Endothelial cell of umbilical vein (primary cell): ENCODE data around the gene PHAF1. TPM values are rescaled to one million over a fixed set of nuclear protein-coding genes. Genes with fewer than 3 reads are reported as not detected.

Source experiments
- BruUV-seq: library from RNA; stranded (reverse); fragments of 400-500 nt; replicated peaks from 2 replicates; lab custom pipeline; 2021; lab: Mats Ljungman, UMichigan
- CTCF ChIA-PET: fragments of 300-600, 350-600 bp; sonication (Branson Sonifier 250); formaldehyde crosslinking; loops from one replicate; lab custom pipeline; 2021; ENCODE audit warnings: antibody characterized with exemption, inconsistent platforms; lab: Charles Lee
- POLR2A ChIA-PET: fragments of 300-600, 350-600 bp; sonication (Branson Sonifier 250); formaldehyde crosslinking; loops from one replicate; lab custom pipeline; 2021; ENCODE audit warnings: antibody characterized with exemption, inconsistent platforms; lab: Charles Lee
- DNase-seq: peaks from one replicate; pipeline ENCODE4 v3.0.0-alpha.2; 2011; ENCODE audit warnings: low read depth, low spot score
- FAIRE-seq: peaks from 2 replicates; lab custom pipeline; 2011; peaks lifted over from hg19 to GRCh38; lab: Jason Lieb, UNC
- H2AFZ ChIP-seq: 2 replicates; pipeline ENCODE4 v1.6.0; 2012; ENCODE audit warnings: low read depth, low read length, control low read depth, inconsistent platforms
- H3K27ac ChIP-seq: 2 replicates; pipeline ENCODE4 v1.5.1; 2011; ENCODE audit warnings: low read depth, mild to moderate bottlenecking, control low read depth, low read length, moderate library complexity; ENCODE audit not compliant: insufficient read depth
- H3K27me3 ChIP-seq, 2 experiments: 2 replicates each; pipeline versions ENCODE4 v1.6.0 to v1.6.1; 2011; ENCODE audit warnings: low read length in 2 of 2, mixed read lengths in 1 of 2; ENCODE audit not compliant: control insufficient read depth in 2 of 2, insufficient read depth in 2 of 2
- H3K36me3 ChIP-seq, 2 experiments: 2 replicates in 1 of 2; 3 replicates in 1 of 2; pipeline ENCODE4 v1.5.1; 2011; ENCODE audit warnings: low read length in 2 of 2, mild to moderate bottlenecking in 1 of 2, moderate library complexity in 1 of 2; ENCODE audit not compliant: control insufficient read depth in 2 of 2, insufficient read depth in 2 of 2; ENCODE audit errors: extremely low read depth in 1 of 2
- H3K4me1 ChIP-seq: 3 replicates; pipeline ENCODE4 v1.5.1; 2011; ENCODE audit warnings: mild to moderate bottlenecking, low read length; ENCODE audit not compliant: control insufficient read depth, insufficient read depth; ENCODE audit errors: extremely low read depth
- H3K4me2 ChIP-seq: 2 replicates; pipeline ENCODE4 v1.6.1; 2011; ENCODE audit warnings: low read length, control low read depth, mixed read lengths; ENCODE audit not compliant: insufficient read depth
- H3K4me3 ChIP-seq, 3 experiments: fragments of 200-600 bp in 1 of 3; sonication (generic), shearing (Covaris generic) in 1 of 3; replicated peaks in 1 of 3; 2 replicates each; pipeline ENCODE4 v1.5.1; 2011 to 2016; ENCODE audit warnings: control low read depth in 3 of 3, low read length in 3 of 3, mild to moderate bottlenecking in 2 of 3, inconsistent platforms in 1 of 3, low read depth in 1 of 3, moderate library complexity in 1 of 3; ENCODE audit not compliant: insufficient read depth in 1 of 3
- H3K79me2 ChIP-seq: 2 replicates; pipeline ENCODE4 v1.6.0; 2012; ENCODE audit warnings: low read length, inconsistent platforms; ENCODE audit not compliant: control insufficient read depth, insufficient read depth
- H3K9ac ChIP-seq: replicated peaks from 2 replicates; pipeline ENCODE3; 2011; ENCODE audit warnings: low read length, control low read depth; ENCODE audit not compliant: insufficient read depth; ENCODE audit errors: extremely low read depth
- H3K9me1 ChIP-seq: replicated peaks from 3 replicates; pipeline ENCODE4 v1.6.0; 2011; ENCODE audit warnings: mild to moderate bottlenecking, low read length; ENCODE audit not compliant: control insufficient read depth, insufficient read depth; ENCODE audit errors: extremely low read depth
- H3K9me3 ChIP-seq: replicated peaks from 2 replicates; pipeline ENCODE4 v1.5.1; 2012; ENCODE audit warnings: low read length, inconsistent platforms; ENCODE audit not compliant: control insufficient read depth, insufficient read depth
- H4K20me1 ChIP-seq: replicated peaks from 2 replicates; pipeline ENCODE3; 2011; ENCODE audit warnings: mild to moderate bottlenecking, low read length; ENCODE audit not compliant: control insufficient read depth, insufficient read depth; ENCODE audit errors: extremely low read depth
- EZH2 ChIP-seq: IDR thresholded peaks from 2 replicates; pipeline ENCODE4 v1.6.1; 2012; ENCODE audit warnings: borderline replicate concordance, low read depth, mild to moderate bottlenecking, moderate library complexity, low read length, inconsistent platforms; ENCODE audit not compliant: severe bottlenecking
- FOS ChIP-seq: IDR thresholded peaks from 2 replicates; pipeline ENCODE4 v1.6.1; 2011; ENCODE audit warnings: mild to moderate bottlenecking, low read length, moderate library complexity, borderline replicate concordance; ENCODE audit not compliant: insufficient read depth
- GATA2 ChIP-seq: IDR thresholded peaks from 2 replicates; pipeline ENCODE4 v1.7.0; 2011; ENCODE audit warnings: low read depth, mild to moderate bottlenecking, moderate library complexity, mixed read lengths, low read length; ENCODE audit not compliant: insufficient read length, insufficient read depth
- JUN ChIP-seq: IDR thresholded peaks from 2 replicates; pipeline ENCODE4 v1.6.1; 2011; ENCODE audit warnings: borderline replicate concordance, low read depth; ENCODE audit not compliant: insufficient read length, insufficient read depth
- MYC ChIP-seq: IDR thresholded peaks from one replicate; pipeline ENCODE4 v1.6.1; 2011; ENCODE audit warnings: mild to moderate bottlenecking, low read depth, low read length
- POLR2A ChIP-seq: IDR thresholded peaks from 2 replicates; pipeline ENCODE4 v1.6.1; 2012; ENCODE audit warnings: low read depth, mild to moderate bottlenecking, control low read depth, low read length
- POLR2AphosphoS5 ChIP-seq: IDR thresholded peaks from 2 replicates; pipeline ENCODE4 v1.6.1; 2012; ENCODE audit warnings: low read depth, mild to moderate bottlenecking, control low read depth, low read length, moderate library complexity; ENCODE audit not compliant: insufficient read depth
- dilution Hi-C: fragments of 300-500 bp; cut with MboI; formaldehyde crosslinking; loops from one replicate; pipeline ENCODE4 v1.15.0; 2019; ENCODE audit warnings: low sequenced_read_pairs; ENCODE audit not compliant: extremely low pct_ligation_motif_present
- intact Hi-C: fragments of 100-400 bp; cut with micrococcal nuclease; formaldehyde crosslinking; loops from one replicate; pipeline ENCODE4 v1.10.0; 2022
- polyA plus RNA-seq, 4 experiments: library from polyadenylated mRNA; depleted of rRNA in 3 of 4; stranded (reverse) in 3 of 4; unstranded in 1 of 4; fragments of >200 nt; gene quantifications; 2 replicates each; pipeline versions ENCODE4 v1.2.1 to v1.2.3, GENCODE V29; 2011 to 2012; ENCODE audit warnings: missing spikeins in 1 of 4
- total RNA-seq: library from RNA; stranded (reverse); gene quantifications from 2 replicates; pipeline ENCODE4 v1.2.3, GENCODE V29; 2021
- TF ChIP-seq, protein P1 (sequence below): IDR thresholded peaks from 2 replicates; pipeline ENCODE4 v1.6.1; 2011; ENCODE audit not compliant: insufficient read depth, insufficient read length

The PHAF1 gene
- total and polyA plus RNA-seq, 2 donors (not counting 3 experiments of a cell fraction or from before 2014, with no cell fraction given): 18.5 to 21.9 TPM

- intact Hi-C loops (no loop called here), dilution Hi-C loops (no loop called here)
- Histone ChIP-seq H4K20me1 (no peaks in the 10 kb centered on the region), H3K79me2 (no peaks in the 10 kb centered on the region), H2AFZ (no peak overlapping the region), H3K27ac (no peak overlapping the region), H3K9me3 (no peaks in the 10 kb centered on the region), H3K4me1 (peaks cover 3% of the 10 kb centered on the region), H3K27me3 (peaks cover 0 to 5% of the 10 kb centered on the region in 2 experiments), H3K4me2 (no peak overlapping the region), H3K9me1 (no peaks in the 10 kb centered on the region), H3K9ac (no peak overlapping the region), H3K36me3 (peaks cover 2 to 33% of the 10 kb centered on the region in 2 experiments), H3K4me3 (no peak overlapping the region)
- BruUV-seq: no TSS peak
- TF ChIP-seq GATA2 (no peak), POLR2A (no peak), JUN (no peak), POLR2AphosphoS5 (no peak), MYC (no peak), EZH2 (no peak), FOS (no peak)
- TF ChIP-seq, protein P1, sequence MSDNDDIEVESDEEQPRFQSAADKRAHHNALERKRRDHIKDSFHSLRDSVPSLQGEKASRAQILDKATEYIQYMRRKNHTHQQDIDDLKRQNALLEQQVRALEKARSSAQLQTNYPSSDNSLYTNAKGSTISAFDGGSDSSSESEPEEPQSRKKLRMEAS: no peak
- ChIA-PET CTCF (interaction anchor here (1.0 to 1.5 kb wide), 3 partner anchors 36 to 131 kb away, joined by 3 to 6 read pairs (median 4); no protein-coding TSS in a partner anchor), POLR2A (no interaction called here)
- FAIRE-seq (no peak), DNase-seq (no peak)
Measured at GRCh38 chr16:67148656-67149275, 39.0 kb downstream of the PHAF1 start.
